Measurements from ENCODE around the gene HOXD1.

DNA sequence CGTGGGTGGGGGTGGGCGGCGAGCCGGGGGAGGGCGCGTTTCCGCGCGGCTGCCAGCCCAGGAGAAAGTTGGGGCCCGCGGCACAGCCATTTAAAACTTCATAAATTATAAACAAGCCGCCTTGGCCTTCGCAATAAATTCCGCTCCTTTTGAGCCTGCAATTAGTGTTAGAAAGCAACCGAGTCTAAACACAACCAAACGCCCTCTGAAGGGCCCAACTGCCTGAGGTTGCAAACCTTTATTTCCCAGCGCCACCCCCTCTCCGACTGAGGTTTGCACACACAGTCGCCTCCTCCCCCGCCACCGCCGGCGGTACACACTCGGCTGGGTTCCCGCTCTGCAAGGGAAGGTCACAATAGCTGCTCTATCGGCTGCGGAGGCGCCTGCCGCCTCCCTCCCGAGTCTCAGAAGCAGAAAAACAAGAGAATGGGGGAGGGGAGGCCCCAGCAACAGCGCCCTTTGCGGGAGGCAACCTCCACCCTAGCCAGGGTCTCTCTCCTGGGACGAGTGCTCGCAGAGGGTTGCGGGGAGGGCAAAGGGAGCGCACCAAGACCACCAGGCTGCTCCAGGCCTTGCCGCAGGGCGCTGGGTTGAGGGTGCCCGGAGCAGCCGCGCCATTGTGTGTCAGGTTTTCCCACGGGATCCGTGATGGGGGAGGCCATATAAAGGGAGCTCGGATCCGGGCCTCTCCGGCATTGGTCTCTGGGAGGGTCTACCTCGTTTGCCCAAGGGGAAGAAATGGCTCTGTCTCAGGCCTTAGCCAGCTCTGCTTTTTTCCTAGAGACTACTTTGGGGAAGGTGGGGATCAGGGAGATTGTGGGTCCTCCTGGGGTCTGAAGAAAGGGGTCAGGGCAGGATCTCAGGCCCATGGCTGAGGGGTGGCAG is 13.4 kb upstream of the HOXD1 start:
- TF ChIP-seq, protein P1, sequence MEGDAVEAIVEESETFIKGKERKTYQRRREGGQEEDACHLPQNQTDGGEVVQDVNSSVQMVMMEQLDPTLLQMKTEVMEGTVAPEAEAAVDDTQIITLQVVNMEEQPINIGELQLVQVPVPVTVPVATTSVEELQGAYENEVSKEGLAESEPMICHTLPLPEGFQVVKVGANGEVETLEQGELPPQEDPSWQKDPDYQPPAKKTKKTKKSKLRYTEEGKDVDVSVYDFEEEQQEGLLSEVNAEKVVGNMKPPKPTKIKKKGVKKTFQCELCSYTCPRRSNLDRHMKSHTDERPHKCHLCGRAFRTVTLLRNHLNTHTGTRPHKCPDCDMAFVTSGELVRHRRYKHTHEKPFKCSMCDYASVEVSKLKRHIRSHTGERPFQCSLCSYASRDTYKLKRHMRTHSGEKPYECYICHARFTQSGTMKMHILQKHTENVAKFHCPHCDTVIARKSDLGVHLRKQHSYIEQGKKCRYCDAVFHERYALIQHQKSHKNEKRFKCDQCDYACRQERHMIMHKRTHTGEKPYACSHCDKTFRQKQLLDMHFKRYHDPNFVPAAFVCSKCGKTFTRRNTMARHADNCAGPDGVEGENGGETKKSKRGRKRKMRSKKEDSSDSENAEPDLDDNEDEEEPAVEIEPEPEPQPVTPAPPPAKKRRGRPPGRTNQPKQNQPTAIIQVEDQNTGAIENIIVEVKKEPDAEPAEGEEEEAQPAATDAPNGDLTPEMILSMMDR (IDR thresholded peaks at IDR 0.05) = no peak
- no peak for TF ChIP-seq TAF1 (IDR thresholded peaks at IDR 0.05; ENCODE audit: borderline replicate concordance, low read depth, low read length)
- TF ChIP-seq, protein P2, sequence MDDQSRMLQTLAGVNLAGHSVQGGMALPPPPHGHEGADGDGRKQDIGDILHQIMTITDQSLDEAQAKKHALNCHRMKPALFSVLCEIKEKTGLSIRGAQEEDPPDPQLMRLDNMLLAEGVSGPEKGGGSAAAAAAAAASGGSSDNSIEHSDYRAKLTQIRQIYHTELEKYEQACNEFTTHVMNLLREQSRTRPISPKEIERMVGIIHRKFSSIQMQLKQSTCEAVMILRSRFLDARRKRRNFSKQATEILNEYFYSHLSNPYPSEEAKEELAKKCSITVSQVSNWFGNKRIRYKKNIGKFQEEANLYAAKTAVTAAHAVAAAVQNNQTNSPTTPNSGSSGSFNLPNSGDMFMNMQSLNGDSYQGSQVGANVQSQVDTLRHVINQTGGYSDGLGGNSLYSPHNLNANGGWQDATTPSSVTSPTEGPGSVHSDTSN (IDR thresholded peaks at IDR 0.05) = no peak
- TF ChIP-seq, protein P3, sequence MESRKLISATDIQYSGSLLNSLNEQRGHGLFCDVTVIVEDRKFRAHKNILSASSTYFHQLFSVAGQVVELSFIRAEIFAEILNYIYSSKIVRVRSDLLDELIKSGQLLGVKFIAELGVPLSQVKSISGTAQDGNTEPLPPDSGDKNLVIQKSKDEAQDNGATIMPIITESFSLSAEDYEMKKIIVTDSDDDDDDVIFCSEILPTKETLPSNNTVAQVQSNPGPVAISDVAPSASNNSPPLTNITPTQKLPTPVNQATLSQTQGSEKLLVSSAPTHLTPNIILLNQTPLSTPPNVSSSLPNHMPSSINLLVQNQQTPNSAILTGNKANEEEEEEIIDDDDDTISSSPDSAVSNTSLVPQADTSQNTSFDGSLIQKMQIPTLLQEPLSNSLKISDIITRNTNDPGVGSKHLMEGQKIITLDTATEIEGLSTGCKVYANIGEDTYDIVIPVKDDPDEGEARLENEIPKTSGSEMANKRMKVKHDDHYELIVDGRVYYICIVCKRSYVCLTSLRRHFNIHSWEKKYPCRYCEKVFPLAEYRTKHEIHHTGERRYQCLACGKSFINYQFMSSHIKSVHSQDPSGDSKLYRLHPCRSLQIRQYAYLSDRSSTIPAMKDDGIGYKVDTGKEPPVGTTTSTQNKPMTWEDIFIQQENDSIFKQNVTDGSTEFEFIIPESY (IDR thresholded peaks at IDR 0.05; ENCODE audit: borderline replicate concordance, low read depth) = no peak
- no peak for TF ChIP-seq POLR2AphosphoS5 (IDR thresholded peaks at IDR 0.05; ENCODE audit: low read depth, low read length)
- TF ChIP-seq SMC3 (IDR thresholded peaks at IDR 0.05; ENCODE audit: low read depth, low read length) = no peak

All from SK-N-SH (cell line).